ENCODE results near the gene PLXNB3. TPM values are rescaled to one million over a fixed set of nuclear protein-coding genes. Genes with fewer than 3 reads are reported as not detected.
A peak's percentile ranks its signal among the peaks of the same experiment; 100 is the strongest.

PLXNB3 gene
- total and polyA plus RNA-seq, 4 experiments from 2014 or later, result not detected

DNA sequence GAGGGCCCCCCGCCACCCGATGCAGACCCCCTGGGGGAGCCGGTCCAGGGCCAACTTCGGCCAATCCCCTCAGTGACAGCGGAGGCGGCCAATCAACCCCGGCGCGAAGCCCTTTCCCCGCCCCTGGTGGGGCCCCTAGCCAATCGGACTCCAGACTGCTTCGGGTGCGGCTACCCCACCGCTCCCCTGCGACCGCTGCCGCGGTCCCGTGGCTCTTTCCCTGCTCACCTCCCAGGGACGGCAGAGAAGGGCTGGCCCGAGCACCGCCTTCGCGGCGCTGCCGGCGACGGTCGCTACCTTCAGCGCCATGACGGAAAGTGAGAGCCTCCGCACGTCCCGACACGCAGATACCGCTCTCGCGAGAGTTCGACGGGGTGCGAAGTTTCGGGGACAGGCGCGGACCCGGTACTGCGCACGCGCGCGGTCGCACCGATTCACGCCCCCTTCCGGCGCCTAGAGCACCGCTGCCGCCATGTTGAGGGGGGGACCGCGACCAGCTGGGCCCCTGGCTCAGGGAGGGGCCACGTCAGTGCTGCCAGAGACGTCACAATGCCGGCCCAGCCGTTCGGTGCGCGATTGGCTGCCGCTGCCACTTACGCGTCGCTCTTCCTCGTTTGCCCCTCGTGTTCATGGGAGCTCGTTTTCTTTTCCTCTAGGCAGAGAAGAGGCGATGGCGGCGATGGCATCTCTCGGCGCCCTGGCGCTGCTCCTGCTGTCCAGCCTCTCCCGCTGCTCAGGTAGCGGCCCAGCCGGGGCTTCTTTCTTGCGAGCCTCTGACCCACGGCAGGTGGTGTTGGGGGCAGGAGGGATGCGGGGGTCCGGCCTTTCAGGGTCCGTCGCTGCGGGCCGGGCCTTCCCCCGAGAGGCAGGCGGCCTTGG is 30.2 kb downstream of the PLXNB3 start, which contains the start of the genes IDH3G and SSR4:
IDH3G (minus strand) TSS at position 358 of the 879 bp plus-strand sequence; CDS start at position 309, 49 bp downstream.
SSR4 (plus strand) TSS at position 651 of the 879 bp plus-strand sequence; CDS start at position 671, 20 bp downstream.
- peak within 1 kb of the TSS; percentile 85 for H3K27ac ChIP-seq (ENCODE audit: low read depth, low read length)

GRCh38 chrX:153794897-153795816 is 31.1 kb downstream of the PLXNB3 start:
- POLR2A ChIA-PET (ENCODE audit: partially characterized antibody), result interaction anchor here (0.9 to 4.0 kb wide), 7 partner anchors 24 to 689 kb away, joined by 3 to 54 read pairs (median 3); partner anchors contain the start of genes ARHGAP4 and HCFC1

More for the DNA sequence above, 30.2 kb downstream of the PLXNB3 start, which contains the start of the genes IDH3G and SSR4:
- Histone ChIP-seq H3K4me3 (ENCODE audit: low read length in 2 of 2) (peak within 1 kb of the TSS; percentile 63 to 69), H3K27me3 (ENCODE audit: insufficient read depth, low read length) (no peaks in the 10 kb centered on the region), H3K36me3 (ENCODE audit: insufficient read depth, low read length) (peaks cover 7% of the 10 kb centered on the region), H3K9me3 (ENCODE audit: control insufficient read depth in 1 of 2, low read length in 2 of 2) (no peaks in the 10 kb centered on the region), H3K4me1 (ENCODE audit: insufficient read depth, low read length) (peaks cover 43% of the 10 kb centered on the region)
- peak; percentile 93 to 95 (median 94) for DNase-seq
- Mint-ChIP-seq H3K27ac (peak within 1 kb of the TSS; percentile 90 to 95 (median 92)), H3K27me3 (no peaks in the 10 kb centered on the region), H3K4me3 (peak within 1 kb of the TSS; percentile 89 to 95 (median 92)), H3K9me3 (peaks cover 0 to 5% (median 0%) of the 10 kb centered on the region in 8 donors), H3K4me1 (peaks cover 12 to 30% (median 21%) of the 10 kb centered on the region in 4 donors), H3K36me3 (peaks cover 0 to 16% of the 10 kb centered on the region in 2 donors)
- POLR2A ChIA-PET (ENCODE audit: partially characterized antibody), result interaction anchor here (0.9 to 4.0 kb wide), 7 partner anchors 25 to 690 kb away, joined by 3 to 54 read pairs (median 3); partner anchors contain the start of genes ARHGAP4 and HCFC1
- intact Hi-C loops (cut with micrococcal nuclease), result loop anchor here (1.0 to 2.0 kb wide), 4 partner anchors 23 to 177 kb away; partner anchors contain the start of genes ABCD1, BCAP31 and HCFC1
- CTCF ChIA-PET (ENCODE audit: partially characterized antibody), result interaction anchor here (0.9 to 1.4 kb wide), 4 partner anchors 33 to 153 kb away, joined by 3 to 4 read pairs (median 4); partner anchors contain the start of gene SLC6A8

GRCh38 chrX:153797415-153798015 is 33.5 kb downstream of the PLXNB3 start:
- no peaks in the 10 kb centered on the region for H3K27me3 Mint-ChIP-seq
- H3K27ac Mint-ChIP-seq, result no peak overlapping the region
- H3K4me3 Mint-ChIP-seq, result peak overlapping the region in 2 of 8 donors; percentile 6 to 25

More at GRCh38 chrX:153794897-153795816, 31.1 kb downstream of the PLXNB3 start:
- H3K27ac Mint-ChIP-seq, result peak overlapping the region; percentile 70 to 94 (median 91)
- H3K4me3 ChIP-seq (ENCODE audit: low read length in 2 of 2), result peak overlapping the region; percentile 42 to 63
- H3K27me3 ChIP-seq (ENCODE audit: insufficient read depth, low read length), result no peaks in the 10 kb centered on the region
- DNase-seq, result peak in 1 of 5 donors; percentile 49
- H3K36me3 ChIP-seq (ENCODE audit: insufficient read depth, low read length), result peaks cover 6% of the 10 kb centered on the region
- peak overlapping the region; percentile 85 for H3K27ac ChIP-seq (ENCODE audit: low read depth, low read length)
- H3K9me3 Mint-ChIP-seq, result peaks cover 0 to 5% (median 0%) of the 10 kb centered on the region in 8 donors
- intact Hi-C loops (cut with micrococcal nuclease), result loop anchor here (1.0 to 2.0 kb wide), 4 partner anchors 22 to 176 kb away; partner anchors contain the start of genes ABCD1, BCAP31 and HCFC1
- H3K36me3 Mint-ChIP-seq, result peaks cover 0 to 11% of the 10 kb centered on the region in 2 donors
- H3K27me3 Mint-ChIP-seq, result no peaks in the 10 kb centered on the region
- H3K4me3 Mint-ChIP-seq, result peak overlapping the region; percentile 89 to 95 (median 92)
- peaks cover 12 to 30% (median 21%) of the 10 kb centered on the region in 4 donors for H3K4me1 Mint-ChIP-seq
- peaks cover 43% of the 10 kb centered on the region for H3K4me1 ChIP-seq (ENCODE audit: insufficient read depth, low read length)
- CTCF ChIA-PET (ENCODE audit: partially characterized antibody), result interaction anchor here (0.9 to 1.4 kb wide), 4 partner anchors 34 to 152 kb away, joined by 3 to 4 read pairs (median 4); partner anchors contain the start of gene SLC6A8
- no peaks in the 10 kb centered on the region for H3K9me3 ChIP-seq (ENCODE audit: control insufficient read depth in 1 of 2, low read length in 2 of 2)

GRCh38 chrX:153799326-153799725 is 35.3 kb downstream of the PLXNB3 start:
- intact Hi-C loops (cut with micrococcal nuclease), result no loop called here
- H3K9me3 Mint-ChIP-seq, result no peaks in the 10 kb centered on the region
- peaks cover 0 to 2% of the 10 kb centered on the region in 2 donors for H3K36me3 Mint-ChIP-seq

More at GRCh38 chrX:153797415-153798015, 33.5 kb downstream of the PLXNB3 start:
- Histone ChIP-seq H3K27me3 (ENCODE audit: insufficient read depth, low read length) (no peaks in the 10 kb centered on the region), H3K4me3 (ENCODE audit: low read length in 2 of 2) (no peak overlapping the region), H3K4me1 (ENCODE audit: insufficient read depth, low read length) (peaks cover 27% of the 10 kb centered on the region), H3K9me3 (ENCODE audit: control insufficient read depth in 1 of 2, low read length in 2 of 2) (no peaks in the 10 kb centered on the region), H3K36me3 (ENCODE audit: insufficient read depth, low read length) (peaks cover 2% of the 10 kb centered on the region), H3K27ac (ENCODE audit: low read depth, low read length) (no peak overlapping the region)
- DNase-seq, result no peak
- CTCF ChIA-PET (ENCODE audit: partially characterized antibody), result no interaction called here
- Mint-ChIP-seq H3K9me3 (peaks cover 0 to 2% (median 0%) of the 10 kb centered on the region in 8 donors), H3K4me1 (peaks cover 8 to 29% (median 16%) of the 10 kb centered on the region in 4 donors), H3K36me3 (peaks cover 0 to 10% of the 10 kb centered on the region in 2 donors)
- intact Hi-C loops (cut with micrococcal nuclease), result no loop called here
- POLR2A ChIA-PET (ENCODE audit: partially characterized antibody), result interaction anchor here (1.1 kb wide), 1 partner anchor 108 kb away, joined by 3 read pairs; no protein-coding TSS in a partner anchor

DNA sequence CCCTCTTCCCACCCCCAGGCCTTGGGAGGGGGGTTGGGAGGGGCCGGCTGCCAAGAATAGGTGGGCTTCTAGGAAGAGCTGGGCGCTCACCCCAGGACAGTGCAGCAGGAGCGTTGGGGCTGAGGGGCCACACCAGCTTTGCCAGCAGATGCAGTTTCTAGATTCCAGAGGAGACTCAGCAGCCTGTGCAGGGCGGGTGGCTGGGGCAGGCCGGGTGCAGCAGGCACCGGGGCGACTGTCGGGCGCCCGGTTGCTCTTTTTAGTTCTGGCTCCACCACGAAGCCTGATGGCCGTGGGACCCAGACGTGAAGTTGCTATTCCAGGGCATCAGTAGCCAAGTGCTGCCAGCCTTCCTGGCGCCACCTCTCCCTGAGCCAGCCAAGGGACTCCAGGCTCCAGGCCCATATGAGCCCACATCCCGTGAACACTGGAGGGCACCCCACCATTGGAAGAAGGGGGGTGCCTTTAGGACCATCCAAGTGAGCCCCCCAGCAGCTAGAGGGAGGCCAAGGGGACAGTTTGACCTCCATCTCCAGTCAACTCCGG is 36.2 kb downstream of the PLXNB3 start:
- Mint-ChIP-seq H3K27me3 (no peaks in the 10 kb centered on the region), H3K4me1 (peaks cover 3 to 14% (median 8%) of the 10 kb centered on the region in 4 donors), H3K36me3 (peaks cover 0 to 2% of the 10 kb centered on the region in 2 donors), H3K9me3 (no peaks in the 10 kb centered on the region), H3K27ac (no peak overlapping the region), H3K4me3 (no peak overlapping the region)
- Histone ChIP-seq H3K27ac (ENCODE audit: low read depth, low read length) (no peak overlapping the region), H3K4me1 (ENCODE audit: insufficient read depth, low read length) (peaks cover 14% of the 10 kb centered on the region), H3K4me3 (ENCODE audit: low read length in 2 of 2) (no peak overlapping the region), H3K27me3 (ENCODE audit: insufficient read depth, low read length) (no peaks in the 10 kb centered on the region), H3K36me3 (ENCODE audit: insufficient read depth, low read length) (peaks cover 2% of the 10 kb centered on the region), H3K9me3 (ENCODE audit: control insufficient read depth in 1 of 2, low read length in 2 of 2) (no peaks in the 10 kb centered on the region)
- POLR2A ChIA-PET (ENCODE audit: partially characterized antibody), result interaction anchor here (1.5 to 1.6 kb wide), 2 partner anchors 100 to 126 kb away, joined by 3 read pairs; no protein-coding TSS in a partner anchor
- DNase-seq, result no peak
- CTCF ChIA-PET (ENCODE audit: partially characterized antibody), result no interaction called here
- intact Hi-C loops (cut with micrococcal nuclease), result no loop called here

More at GRCh38 chrX:153799326-153799725, 35.3 kb downstream of the PLXNB3 start:
- ChIA-PET CTCF (ENCODE audit: partially characterized antibody) (no interaction called here), POLR2A (ENCODE audit: partially characterized antibody) (interaction anchor here (1.6 kb wide), 1 partner anchor 127 kb away, joined by 3 read pairs; no protein-coding TSS in a partner anchor)
- Histone ChIP-seq H3K4me3 (ENCODE audit: low read length in 2 of 2) (no peak overlapping the region), H3K9me3 (ENCODE audit: control insufficient read depth in 1 of 2, low read length in 2 of 2) (no peaks in the 10 kb centered on the region), H3K27ac (ENCODE audit: low read depth, low read length) (no peak overlapping the region), H3K36me3 (ENCODE audit: insufficient read depth, low read length) (peaks cover 2% of the 10 kb centered on the region), H3K4me1 (ENCODE audit: insufficient read depth, low read length) (peaks cover 17% of the 10 kb centered on the region), H3K27me3 (ENCODE audit: insufficient read depth, low read length) (no peaks in the 10 kb centered on the region)
- H3K27me3 Mint-ChIP-seq, result no peaks in the 10 kb centered on the region
- DNase-seq, result no peak
- H3K4me3 Mint-ChIP-seq, result no peak overlapping the region
- H3K4me1 Mint-ChIP-seq, result peaks cover 3 to 15% (median 11%) of the 10 kb centered on the region in 4 donors
- no peak overlapping the region for H3K27ac Mint-ChIP-seq

GRCh38 chrX:153800746-153801145 is 36.7 kb downstream of the PLXNB3 start:
- H3K36me3 ChIP-seq (ENCODE audit: insufficient read depth, low read length), result peaks cover 2% of the 10 kb centered on the region
- no peak overlapping the region for H3K27ac Mint-ChIP-seq
- no peak overlapping the region for H3K4me3 ChIP-seq (ENCODE audit: low read length in 2 of 2)
- intact Hi-C loops (cut with micrococcal nuclease), result no loop called here
- ChIA-PET POLR2A (ENCODE audit: partially characterized antibody) (interaction anchor here (1.5 kb wide), 1 partner anchor 100 kb away, joined by 3 read pairs; no protein-coding TSS in a partner anchor), CTCF (ENCODE audit: partially characterized antibody) (no interaction called here)
- peaks cover 9% of the 10 kb centered on the region for H3K4me1 ChIP-seq (ENCODE audit: insufficient read depth, low read length)
- H3K36me3 Mint-ChIP-seq, result peaks cover 0 to 2% of the 10 kb centered on the region in 2 donors
- no peaks in the 10 kb centered on the region for H3K27me3 Mint-ChIP-seq
- no peak overlapping the region for H3K27ac ChIP-seq (ENCODE audit: low read depth, low read length)
- no peaks in the 10 kb centered on the region for H3K27me3 ChIP-seq (ENCODE audit: insufficient read depth, low read length)
- no peaks in the 10 kb centered on the region for H3K9me3 Mint-ChIP-seq
- no peak overlapping the region for H3K4me3 Mint-ChIP-seq
- no peak for DNase-seq
- H3K9me3 ChIP-seq (ENCODE audit: control insufficient read depth in 1 of 2, low read length in 2 of 2), result no peaks in the 10 kb centered on the region
- H3K4me1 Mint-ChIP-seq, result peaks cover 3 to 9% (median 7%) of the 10 kb centered on the region in 4 donors
